Left ventricle myocardium inferior (tissue), 1 donor: Measurements from ENCODE around the gene SCAMP5. TPM values are rescaled to one million over a fixed set of nuclear protein-coding genes. Genes with fewer than 3 reads are reported as not detected.

ENCODE experiments used
- DNase-seq: peaks from one replicate; pipeline ENCODE4 v3.0.0-alpha.2; 2020
- H3K27ac ChIP-seq: fragments of 200-600 bp; replicated peaks from 2 replicates; pipeline ENCODE4 v1.8.0; 2021
- H3K27me3 ChIP-seq: fragments of 200-600 bp; 2 replicates; pipeline ENCODE4 v1.8.0; 2021; ENCODE audit warnings: low read depth
- H3K36me3 ChIP-seq: fragments of 200-600 bp; 2 replicates; pipeline ENCODE4 v1.8.0; 2021
- H3K4me1 ChIP-seq: fragments of 200-600 bp; 2 replicates; pipeline ENCODE4 v1.8.0; 2021
- H3K4me3 ChIP-seq: fragments of 200-600 bp; 2 replicates; pipeline ENCODE4 v1.8.0; 2021; ENCODE audit warnings: mild to moderate bottlenecking, moderate library complexity
- H3K9me3 ChIP-seq: fragments of 200-600 bp; replicated peaks from 2 replicates; pipeline ENCODE4 v1.8.0; 2021
- intact Hi-C: fragments of 100-400 bp; cut with micrococcal nuclease; formaldehyde crosslinking; loops from one replicate; pipeline ENCODE4 v1.11.0; 2022
- total RNA-seq: library from RNA; stranded (reverse); fragmentation: NEBNext Ultra II Directional; extraction: Animal tissue kit (Norgen Biotek cat#: 25700); gene quantifications from one replicate; pipeline ENCODE4 v1.2.1, GENCODE V29; 2021
- TF ChIP-seq, protein P1 (sequence below): fragments of 200-600 bp; IDR thresholded peaks from 2 replicates; pipeline ENCODE4 v1.8.0; 2021; ENCODE audit warnings: antibody characterized with exemption, mild to moderate bottlenecking, borderline replicate concordance
- donor health status: DM: no; HTN: yes; CAD: no; lungs with severe emphysema.

SCAMP5 gene
- total RNA-seq, 1 donor from 2014 or later, result 3.0 TPM

DNA sequence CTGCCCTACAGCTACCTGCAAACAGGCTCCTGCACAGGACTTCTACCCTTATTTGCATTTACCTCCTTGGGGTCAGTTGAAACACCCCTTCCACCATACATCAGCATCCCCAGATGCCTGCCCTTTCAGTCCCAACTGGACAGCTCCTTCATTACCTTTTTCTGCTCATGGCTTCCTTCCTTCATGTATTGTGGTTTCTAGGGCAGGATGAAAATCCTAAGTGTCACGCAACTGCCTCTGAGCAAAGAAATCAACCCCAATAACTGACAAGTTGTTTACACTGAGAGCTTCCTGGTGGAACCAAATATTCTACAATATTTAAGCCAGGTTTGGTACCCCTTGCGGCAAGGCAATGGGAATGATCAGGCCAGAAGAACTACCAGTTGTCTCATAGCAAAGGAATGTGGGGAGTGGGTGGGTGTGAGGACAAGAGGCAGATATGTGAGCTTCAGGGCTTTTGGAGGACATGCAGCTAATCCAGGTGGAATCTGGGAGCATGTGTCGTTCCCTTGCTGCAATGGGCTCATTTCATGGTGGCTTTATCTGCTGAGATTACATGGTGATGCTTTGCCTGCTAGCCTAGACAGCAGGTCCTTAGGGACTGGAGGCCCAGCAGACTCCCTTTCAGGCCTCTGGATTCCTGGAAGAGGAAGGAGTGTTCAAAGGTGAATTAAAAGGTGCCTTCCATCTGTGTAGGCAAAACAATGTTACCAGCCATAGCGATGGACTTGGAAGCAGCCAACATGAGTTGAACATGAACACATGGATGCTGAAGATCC is 63.0 kb downstream of the SCAMP5 start:
- H3K27ac ChIP-seq, result peak overlapping the region; percentile 75
- TF ChIP-seq, protein P1, sequence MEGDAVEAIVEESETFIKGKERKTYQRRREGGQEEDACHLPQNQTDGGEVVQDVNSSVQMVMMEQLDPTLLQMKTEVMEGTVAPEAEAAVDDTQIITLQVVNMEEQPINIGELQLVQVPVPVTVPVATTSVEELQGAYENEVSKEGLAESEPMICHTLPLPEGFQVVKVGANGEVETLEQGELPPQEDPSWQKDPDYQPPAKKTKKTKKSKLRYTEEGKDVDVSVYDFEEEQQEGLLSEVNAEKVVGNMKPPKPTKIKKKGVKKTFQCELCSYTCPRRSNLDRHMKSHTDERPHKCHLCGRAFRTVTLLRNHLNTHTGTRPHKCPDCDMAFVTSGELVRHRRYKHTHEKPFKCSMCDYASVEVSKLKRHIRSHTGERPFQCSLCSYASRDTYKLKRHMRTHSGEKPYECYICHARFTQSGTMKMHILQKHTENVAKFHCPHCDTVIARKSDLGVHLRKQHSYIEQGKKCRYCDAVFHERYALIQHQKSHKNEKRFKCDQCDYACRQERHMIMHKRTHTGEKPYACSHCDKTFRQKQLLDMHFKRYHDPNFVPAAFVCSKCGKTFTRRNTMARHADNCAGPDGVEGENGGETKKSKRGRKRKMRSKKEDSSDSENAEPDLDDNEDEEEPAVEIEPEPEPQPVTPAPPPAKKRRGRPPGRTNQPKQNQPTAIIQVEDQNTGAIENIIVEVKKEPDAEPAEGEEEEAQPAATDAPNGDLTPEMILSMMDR, result no peak
- H3K4me1 ChIP-seq, result peaks cover 54% of the 10 kb centered on the region
- H3K4me3 ChIP-seq, result no peak overlapping the region
- no peak for DNase-seq
- no peaks in the 10 kb centered on the region for H3K27me3 ChIP-seq
- H3K9me3 ChIP-seq, result no peaks in the 10 kb centered on the region
- intact Hi-C loops, result no loop called here
- H3K36me3 ChIP-seq, result no peaks in the 10 kb centered on the region

DNA sequence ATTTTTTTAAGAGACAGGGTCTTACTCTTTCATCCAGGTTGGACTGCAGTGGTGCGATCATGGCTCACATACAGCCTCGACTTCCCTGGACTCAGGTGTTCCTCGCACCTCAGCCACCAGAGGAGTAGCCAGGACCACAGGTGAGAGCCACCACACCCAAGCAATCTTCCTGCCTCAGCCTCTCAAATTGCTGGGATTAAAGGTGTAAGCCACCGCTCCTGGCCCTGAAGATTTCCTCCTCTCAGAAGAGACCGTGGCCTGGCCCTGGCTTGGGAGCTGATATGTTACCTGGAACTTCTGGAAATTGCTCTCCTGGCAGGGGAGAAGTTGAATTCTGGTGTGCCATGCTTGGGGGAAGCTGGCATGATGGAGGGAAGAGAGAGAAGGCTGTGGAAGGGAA is 64.2 kb downstream of the SCAMP5 start:
- Histone ChIP-seq H3K27me3 (no peaks in the 10 kb centered on the region), H3K4me3 (no peak overlapping the region), H3K36me3 (no peaks in the 10 kb centered on the region), H3K9me3 (no peaks in the 10 kb centered on the region), H3K27ac (no peak overlapping the region), H3K4me1 (peaks cover 54% of the 10 kb centered on the region)
- intact Hi-C loops, result no loop called here
- TF ChIP-seq, protein P1, result no peak
- no peak for DNase-seq

DNA sequence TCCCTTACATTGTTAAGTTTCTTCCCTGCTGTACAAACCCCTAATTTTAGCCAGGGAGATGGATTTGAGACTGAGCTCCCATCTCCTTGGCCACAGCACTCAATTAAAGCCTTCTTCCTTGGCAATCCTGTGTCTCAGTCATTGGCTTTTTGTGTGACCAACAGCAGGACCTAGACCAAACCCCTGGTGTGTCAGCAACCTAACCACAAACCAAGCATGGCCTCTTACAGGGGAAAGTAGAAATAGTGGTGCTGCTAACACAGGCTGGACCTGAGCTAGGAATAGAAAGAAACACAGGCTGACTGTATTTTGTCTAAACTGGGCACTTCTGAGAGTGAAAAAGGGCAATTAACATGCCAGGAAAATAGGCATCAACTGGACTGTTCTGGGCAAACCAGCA is 65.9 kb downstream of the SCAMP5 start:
- Histone ChIP-seq H3K27ac (no peak overlapping the region), H3K4me3 (no peak overlapping the region), H3K9me3 (no peaks in the 10 kb centered on the region), H3K36me3 (no peaks in the 10 kb centered on the region), H3K4me1 (peaks cover 61% of the 10 kb centered on the region), H3K27me3 (no peaks in the 10 kb centered on the region)
- no peak for DNase-seq
- TF ChIP-seq, protein P1, result no peak
- intact Hi-C loops, result no loop called here

DNA sequence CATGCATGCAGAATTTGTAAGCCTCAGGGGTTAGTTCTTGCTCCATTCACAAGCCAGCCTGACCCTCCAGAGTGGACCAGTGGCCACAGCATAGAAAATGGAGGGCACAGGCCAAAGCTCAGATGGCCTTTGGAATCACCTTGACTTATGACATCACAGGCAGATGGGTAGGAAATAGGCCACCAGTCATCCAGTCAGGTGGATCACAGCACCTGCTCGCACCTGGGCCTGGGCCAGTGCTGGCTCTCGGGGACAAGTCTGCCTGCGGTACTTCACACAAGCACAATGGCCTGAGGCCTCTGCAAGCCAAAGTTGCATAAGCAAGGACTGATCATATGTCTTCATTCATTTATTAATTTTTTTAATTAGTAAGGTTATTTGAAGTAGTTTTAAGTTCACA is 67.3 kb downstream of the SCAMP5 start:
- intact Hi-C loops, result no loop called here
- Histone ChIP-seq H3K4me1 (peaks cover 71% of the 10 kb centered on the region), H3K4me3 (no peak overlapping the region), H3K27me3 (no peaks in the 10 kb centered on the region), H3K27ac (peak overlapping the region; percentile 80), H3K9me3 (peaks cover 8% of the 10 kb centered on the region), H3K36me3 (no peaks in the 10 kb centered on the region)
- TF ChIP-seq, protein P1, result no peak
- no peak for DNase-seq

DNA sequence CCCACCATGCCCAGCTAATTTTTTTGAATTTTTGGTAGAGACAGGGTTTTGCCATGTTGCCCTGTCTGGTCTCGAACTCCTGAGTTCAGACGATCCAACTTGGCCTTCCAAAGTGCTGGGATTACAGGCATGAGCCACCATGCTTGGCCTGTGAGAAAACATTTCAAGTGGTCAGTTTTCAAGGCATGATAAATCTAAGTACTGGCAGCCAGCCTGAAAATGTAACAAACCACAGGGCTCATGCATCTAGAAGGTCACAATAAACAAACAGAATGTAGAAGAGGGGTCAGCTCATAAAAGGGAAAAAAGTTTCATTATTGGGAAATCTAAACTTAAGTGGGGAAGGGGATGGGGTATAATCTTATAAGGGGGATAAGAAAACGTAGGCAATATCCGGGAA is 68.0 kb downstream of the SCAMP5 start:
- H3K27me3 ChIP-seq, result no peaks in the 10 kb centered on the region
- H3K4me1 ChIP-seq, result peaks cover 66% of the 10 kb centered on the region
- TF ChIP-seq, protein P1, result no peak
- no peaks in the 10 kb centered on the region for H3K36me3 ChIP-seq
- no peak for DNase-seq
- intact Hi-C loops, result no loop called here
- peaks cover 8% of the 10 kb centered on the region for H3K9me3 ChIP-seq
- H3K27ac ChIP-seq, result peak overlapping the region; percentile 80
- no peak overlapping the region for H3K4me3 ChIP-seq
